NCI-H345 (cell line): Measurements from ENCODE around the gene BAHCC1.

Experiments
- DNase-seq: peaks from one replicate; lab custom pipeline; 2025; lab: John Stamatoyannopoulos, UW

The BAHCC1 gene

DNA sequence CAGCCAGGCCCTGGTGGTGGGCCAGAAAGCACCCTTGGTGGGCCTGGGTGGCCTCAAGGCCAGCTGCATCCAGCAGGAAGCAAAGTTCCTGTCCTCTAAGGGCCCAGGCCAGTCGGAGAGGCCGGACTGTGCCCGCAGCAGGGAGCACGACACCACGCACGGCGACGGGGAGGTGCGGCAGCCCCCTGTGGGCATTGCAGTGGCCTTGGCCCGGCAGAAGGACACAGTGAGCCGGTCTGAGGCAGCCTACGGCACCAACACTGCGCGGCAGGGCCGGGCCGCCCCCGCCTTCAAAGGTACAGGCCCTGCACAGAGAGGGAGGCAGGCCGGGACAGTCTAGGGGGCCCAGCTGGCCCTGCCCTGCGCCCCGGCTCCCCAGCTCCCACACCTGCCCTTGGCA lies 48.0 kb downstream of the BAHCC1 start:
- no peak for DNase-seq

DNA sequence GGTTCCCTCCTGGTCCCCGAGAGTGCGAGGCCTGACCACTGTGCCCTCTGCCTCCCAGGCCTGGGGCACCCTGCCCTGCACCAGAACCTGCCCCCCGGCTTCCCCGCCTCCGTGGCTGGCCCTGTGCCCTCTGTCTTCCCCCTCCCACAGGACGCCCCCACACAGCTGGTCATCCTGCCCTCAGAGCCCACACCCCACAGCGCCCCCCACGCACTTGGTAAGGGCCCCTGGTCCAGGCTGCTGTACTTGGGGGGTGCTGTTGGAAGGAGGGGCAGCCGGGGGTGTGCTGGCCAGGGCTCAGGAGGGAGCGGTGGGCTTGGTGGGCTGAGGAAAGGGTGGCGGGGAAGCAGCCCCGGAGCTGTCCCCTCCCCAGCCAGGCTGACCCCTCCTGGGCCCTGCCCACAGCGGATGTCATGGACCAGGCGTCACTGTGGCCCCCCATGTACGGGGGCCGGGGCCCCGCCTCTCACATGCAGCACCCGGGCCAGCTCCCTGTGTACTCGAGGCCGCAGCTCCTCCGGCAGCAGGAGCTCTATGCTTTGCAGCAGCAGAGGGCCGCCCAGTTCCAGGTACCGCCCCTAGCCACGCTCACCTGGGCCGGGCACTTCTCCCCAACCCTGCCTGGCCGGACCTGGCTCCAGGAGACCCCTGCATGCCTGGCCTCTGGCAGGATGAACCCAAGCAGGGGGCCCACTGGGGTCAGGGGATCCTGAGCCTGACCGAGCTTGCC lies 49.5 kb downstream of the BAHCC1 start:
- DNase-seq = no peak

DNA sequence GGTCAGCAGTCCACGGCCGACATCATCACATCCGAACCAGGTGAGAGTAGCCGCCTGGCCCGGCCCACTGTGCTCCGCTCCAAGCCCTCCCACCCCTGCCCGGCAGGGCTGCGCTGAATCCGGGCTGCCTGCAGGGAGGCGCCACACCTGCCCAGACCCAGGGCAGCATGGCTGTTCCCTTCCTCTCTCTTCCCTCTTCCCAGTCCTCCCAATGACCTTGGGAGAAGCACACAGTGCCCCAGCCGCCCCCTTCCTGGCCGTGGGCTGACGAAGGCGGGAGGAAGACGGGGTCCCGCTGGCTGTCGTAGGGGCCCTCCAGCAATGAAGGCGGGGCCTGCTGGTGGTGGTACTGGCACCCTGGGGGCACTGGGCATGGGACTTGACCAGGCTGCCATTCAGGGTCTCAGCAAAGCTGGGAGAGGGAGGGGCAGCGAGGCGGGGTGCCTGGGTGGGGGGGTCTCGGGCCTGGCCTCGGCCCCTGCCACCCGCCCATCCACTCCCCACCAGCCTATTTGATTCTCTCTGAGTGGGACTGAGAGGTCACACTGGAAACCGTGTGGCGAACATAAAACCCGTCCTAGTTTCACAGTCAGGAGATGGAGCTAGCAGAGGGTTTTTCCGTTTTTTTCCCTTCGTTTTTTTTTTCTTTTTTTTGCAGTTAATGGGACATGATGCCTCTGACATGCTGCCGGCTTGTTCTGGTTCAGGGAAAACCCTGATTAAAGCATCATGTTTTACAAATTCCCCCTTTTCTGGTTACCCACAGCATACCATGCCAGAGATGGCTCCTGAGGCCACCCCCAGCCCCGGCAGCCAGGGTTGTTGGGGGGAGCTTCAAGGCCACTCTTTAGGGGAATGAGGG lies 50.6 kb downstream of the BAHCC1 start:
- DNase-seq = no peak

DNA sequence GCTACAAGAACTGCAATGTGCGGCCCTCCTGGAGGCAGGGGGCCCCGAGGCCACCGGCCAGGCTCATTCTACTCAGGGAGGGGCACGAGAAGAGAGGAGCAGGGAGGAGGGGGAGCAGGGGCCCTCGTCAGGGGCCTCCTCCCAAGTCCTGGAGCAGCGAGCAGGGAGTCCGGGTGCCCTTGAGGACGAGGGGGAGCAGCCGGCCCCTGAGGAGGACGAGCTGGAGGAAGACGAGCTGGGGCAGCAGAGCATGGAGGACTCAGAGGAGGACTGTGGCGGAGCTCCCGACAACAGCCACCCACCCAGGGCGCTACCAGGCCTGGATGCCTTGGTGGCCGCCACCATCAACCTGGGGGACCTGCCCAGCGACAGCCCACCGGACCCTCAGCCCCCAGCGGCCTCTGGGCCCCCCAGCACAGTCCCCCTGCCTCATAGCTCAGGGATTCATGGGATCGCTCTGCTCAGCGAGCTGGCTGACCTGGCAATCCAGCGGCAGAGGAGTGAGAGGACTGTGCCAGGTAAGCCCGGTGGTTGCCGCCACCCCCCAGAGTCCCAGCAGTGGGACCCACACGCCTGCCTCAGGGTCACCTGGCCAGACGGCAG lies 52.2 kb downstream of the BAHCC1 start:
- no peak for DNase-seq

DNA sequence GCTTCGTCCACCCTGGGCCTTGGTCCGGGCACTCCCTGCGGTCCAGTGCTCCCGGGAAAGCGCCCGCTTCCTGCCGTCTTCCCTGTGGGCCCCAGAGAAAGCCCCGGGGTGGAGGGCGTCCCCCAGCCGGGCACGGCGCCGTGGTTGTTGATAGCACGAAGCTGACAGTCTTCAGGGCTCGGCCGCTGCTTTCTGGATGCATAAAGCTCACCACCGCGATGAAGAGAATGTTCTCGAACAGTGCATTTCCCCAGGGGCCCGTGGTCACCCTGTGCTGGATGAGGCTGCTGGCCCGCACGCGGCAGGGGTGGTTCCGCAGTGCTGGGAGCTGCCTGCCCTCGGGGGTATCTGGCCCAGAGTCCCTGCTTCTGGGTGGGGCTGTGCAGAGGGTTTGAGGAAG lies 53.2 kb downstream of the BAHCC1 start:
- DNase-seq = no peak

DNA sequence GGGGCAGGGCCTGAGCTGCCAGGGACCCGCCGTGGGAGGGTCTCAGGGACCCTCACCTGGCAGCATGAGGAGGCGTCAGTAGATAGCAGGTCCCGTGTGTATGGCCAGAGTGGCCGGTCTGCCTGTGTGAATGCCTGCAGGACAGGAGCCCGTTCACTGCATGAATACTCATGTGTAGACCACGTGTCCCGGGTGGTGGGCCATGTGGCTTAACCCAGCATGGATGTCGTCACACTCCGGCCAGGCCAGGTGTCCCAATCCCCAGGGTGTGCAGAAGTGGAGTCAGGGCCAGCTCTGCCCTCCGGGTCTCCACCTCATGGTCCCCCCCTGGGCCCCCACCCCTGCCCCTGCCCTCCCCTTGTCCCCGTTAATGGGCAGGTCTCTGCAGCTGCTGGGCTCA lies 53.7 kb downstream of the BAHCC1 start:
- DNase-seq = no peak

DNA sequence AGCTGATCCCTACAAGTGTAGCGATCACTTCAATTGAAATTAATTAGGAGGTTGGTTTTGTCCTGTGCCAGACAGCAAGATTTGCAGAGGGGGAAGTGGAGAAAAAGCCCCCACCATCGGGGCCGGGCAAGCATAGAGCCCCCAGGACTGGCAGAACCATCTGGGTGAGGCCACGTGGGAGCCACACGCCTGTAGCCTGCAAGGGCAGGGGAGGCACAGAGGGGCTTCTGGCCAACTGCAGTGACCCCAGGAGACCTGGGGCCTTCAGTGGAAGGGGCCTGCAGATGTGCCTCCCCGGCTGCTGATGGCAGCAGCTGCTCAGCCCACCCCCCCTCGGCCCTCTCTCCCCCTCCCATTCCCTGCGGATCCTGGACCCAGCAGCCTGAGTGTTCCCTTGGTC lies 54.1 kb downstream of the BAHCC1 start:
- no peak for DNase-seq

DNA sequence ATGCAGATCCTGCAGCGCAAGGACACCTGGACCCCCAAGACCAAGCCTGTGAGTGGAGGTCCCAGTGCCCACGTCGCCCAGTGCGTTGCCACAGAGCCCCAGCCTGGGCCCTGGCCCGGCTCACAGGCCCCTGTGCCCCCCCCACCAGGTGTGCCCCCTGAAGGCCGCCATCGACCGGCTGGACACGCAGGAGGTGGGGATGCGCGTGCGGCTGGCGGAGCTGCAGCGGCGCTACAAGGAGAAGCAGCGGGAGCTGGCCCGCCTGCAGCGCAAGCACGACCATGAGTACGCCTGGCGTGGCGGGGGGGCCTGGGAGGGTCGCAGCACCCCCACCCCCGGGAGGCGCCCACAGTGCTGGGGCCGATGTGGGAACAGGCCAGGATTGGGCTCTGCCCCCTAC lies 56.6 kb downstream of the BAHCC1 start:
- no peak for DNase-seq

DNA sequence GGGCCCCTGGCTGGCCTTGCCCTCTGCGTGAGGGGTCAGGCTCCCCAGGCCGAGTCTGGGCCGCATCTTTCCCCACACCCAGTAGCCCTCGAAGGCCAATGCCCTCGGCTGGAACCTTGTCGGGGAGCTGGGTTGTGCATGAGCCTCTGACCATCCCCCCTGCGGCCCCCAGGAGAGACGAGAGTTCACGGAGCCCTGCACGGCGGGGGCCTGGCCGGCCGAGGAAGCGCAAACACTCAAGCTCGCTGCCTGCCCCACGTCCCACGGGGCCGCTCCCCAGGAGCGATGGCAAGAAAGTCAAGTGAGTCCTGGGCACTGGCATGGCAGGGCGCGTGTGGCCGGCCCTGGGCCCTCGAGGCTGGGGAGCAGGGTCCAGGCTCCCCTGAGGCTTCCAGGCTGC lies 57.3 kb downstream of the BAHCC1 start:
- no peak for DNase-seq

DNA sequence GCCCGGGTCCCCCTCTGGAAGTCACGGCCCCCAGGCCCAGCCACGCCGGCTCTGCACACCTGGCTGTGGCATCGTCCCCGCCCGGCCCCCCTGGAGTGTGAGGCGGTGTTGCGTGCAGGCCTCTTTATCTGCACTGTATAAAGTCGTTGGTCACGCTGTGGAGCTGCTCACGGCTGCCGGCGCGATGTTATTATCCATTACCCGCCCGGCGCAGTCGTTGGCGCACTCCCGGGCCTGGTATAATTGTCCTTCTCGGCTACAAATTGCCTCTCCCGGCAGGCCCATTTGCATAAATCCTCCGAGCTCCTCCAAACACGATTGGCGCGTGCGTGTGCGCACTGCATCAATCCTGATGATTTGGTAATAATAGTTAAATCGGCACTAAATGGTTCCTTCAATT lies 57.8 kb downstream of the BAHCC1 start:
- DNase-seq = peak; percentile 96

DNA sequence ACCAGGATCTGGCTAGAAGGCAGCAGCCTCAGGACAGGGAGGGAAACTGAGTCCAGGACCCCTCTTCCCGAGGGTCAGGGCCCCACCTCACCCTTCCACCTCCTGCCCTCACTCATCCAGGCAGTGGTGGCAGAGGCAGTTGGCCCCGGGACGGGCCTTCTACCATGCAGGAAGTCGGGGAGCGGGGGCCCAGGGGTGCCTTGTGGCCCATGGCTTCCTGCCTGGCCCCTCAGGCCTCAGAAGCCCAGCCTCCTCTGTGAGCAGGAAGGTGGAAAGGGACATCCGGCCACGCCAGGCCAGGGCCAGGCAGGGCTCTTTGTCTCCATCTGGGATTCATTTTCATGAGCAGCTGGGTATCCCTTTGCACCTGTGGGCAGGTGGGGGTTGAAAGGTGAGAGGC lies 58.5 kb downstream of the BAHCC1 start:
- no peak for DNase-seq

DNA sequence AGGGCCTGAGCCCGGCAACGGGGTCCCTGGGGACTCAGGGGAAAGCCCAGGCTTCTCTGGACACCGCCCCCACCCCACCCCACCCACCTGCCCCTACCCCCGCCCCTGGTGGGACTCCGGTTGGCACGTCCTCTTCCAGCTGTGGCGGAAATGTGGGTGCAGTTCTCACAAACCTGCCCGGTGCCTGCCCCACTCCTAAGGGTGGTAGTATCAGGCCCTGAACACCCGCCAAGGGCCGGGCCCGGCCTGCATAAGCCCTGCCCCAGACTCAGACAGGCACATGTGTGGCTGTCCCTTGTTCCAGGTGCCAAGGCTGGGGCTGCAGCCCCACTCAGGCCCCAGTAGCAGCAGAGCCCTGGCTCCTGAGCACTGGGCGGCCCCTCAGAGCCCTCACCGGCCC lies 59.2 kb downstream of the BAHCC1 start:
- DNase-seq = no peak

DNA sequence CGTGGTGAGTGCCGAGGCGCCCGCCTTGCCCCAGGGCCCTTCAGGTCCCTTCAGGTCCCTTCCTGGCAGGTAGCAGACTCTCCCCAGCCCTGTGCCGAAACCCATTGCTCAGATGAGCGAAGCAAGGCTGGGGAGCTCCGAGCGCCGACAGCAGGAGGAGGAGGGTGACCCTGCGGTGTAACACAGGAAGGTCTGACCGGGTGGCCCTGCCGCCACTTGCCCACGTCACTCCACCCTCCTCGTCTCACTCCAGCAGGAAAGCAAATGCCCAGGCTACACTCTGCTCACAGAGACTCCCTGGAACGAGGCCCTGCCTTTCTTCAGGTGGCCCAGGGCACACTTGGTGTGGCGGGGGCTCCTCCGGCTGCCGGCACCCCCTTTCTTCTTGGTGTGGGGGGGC lies 60.1 kb downstream of the BAHCC1 start:
- DNase-seq = no peak

DNA sequence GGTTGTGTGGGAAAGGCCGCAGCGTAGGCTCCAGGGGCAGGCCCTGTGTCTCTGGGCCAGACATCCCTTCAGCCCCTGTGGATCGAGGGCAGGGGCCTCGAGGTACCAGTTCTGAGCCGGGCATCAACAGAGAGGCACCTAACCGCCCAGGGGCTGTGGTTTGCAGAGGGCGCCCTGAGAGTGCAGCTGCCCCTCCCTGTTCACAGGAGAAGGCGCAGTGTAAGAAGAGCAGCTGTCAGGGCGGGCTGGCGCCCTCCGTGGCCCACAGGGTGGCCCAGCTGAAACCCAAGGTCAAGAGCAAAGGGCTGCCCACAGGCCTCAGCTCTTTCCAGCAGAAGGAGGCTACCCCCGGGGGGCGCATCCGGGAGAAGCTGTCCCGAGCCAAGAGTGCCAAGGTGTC lies 60.8 kb downstream of the BAHCC1 start:
- no peak for DNase-seq

DNA sequence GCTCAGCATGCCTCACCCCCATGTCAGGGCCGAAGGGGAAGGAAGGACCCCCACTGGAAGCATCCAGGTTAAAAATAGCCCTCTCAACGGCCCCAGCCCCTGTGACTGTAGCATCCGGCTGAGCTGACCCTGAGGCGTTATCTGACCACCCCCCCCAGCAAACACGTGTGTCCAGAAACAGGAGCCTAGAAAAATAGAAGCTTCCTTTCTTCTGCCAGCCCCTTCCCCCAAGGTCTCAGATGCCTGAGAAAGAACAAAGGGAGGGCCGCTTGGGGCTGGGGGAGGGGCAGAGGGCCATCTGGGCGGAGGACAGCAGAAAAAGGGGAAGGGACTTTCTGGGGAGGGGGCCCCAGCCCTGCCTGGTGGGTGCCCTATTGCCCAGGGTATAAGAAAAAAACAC lies 61.5 kb downstream of the BAHCC1 start:
- DNase-seq = no peak

DNA sequence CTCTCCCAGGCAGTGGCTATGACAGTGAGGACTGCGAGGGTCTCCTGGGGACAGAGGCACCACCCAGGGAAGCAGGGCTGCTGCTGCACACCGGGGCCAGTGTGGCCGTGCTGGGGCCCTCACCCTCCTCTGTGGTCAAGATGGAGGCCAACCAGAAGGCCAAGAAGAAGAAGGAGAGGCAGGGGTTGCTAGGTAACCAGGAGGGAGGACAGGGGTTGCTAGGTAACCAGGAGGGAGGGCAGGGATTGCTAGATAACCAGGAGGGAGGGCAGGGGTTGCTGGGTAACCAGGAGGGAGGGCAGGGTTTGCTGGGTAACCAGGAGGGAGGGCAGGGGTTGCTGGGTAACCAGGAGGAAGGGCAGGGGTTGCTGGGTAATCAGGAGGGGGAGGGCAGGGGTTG lies 62.1 kb downstream of the BAHCC1 start:
- peak; percentile 46 for DNase-seq

DNA sequence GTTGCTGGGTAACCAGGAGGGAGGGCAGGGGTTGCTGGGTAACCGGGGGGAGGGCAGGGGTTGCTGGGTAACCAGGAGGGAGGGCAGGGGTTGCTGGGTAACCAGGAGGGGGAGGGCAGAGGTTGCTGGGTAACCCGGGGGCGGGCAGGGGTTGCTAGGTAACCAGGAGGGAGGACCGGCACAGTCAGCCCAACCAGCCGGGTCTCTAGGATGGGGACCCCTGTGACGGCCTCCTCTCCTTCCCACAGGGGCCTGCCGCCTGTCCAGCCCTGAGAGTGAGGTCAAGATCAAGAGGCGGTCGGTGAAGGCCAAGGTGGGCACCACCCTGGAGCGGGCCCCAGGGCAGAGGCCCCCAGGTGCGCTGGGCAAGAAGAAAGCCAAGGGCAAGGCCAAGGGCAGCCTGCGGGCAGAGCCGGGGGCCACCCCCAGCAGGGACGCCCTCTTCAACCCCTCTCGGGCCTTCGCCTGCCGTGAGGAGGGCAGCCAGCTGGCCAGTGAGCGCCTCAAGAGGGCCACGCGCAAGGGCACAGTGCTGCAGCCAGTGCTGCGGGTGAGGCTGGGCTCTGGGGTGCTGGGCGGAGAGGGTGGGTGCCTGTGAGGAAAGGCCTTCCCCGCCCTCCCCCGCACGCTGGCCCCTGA lies 62.8 kb downstream of the BAHCC1 start:
- DNase-seq = peak; percentile 46

DNA sequence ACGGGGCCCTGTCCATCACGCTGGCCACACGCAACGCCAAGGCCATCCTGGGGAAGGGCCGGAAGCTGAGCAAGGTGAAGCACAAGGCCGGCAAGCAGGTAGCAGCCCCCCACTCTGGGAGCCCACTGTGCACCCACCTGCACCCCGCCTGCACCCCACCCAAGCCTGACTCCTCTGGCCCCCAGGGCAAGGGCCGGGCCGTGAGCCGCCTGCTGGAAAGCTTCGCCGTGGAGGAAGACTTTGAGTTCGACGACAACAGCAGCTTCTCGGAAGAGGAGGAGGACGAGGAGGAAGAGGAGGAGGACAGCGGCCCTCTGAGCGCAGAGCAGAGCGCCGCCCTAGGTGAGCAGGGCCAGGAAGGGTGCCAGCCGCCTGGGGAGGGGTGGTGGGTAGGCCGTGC lies 63.4 kb downstream of the BAHCC1 start:
- no peak for DNase-seq

DNA sequence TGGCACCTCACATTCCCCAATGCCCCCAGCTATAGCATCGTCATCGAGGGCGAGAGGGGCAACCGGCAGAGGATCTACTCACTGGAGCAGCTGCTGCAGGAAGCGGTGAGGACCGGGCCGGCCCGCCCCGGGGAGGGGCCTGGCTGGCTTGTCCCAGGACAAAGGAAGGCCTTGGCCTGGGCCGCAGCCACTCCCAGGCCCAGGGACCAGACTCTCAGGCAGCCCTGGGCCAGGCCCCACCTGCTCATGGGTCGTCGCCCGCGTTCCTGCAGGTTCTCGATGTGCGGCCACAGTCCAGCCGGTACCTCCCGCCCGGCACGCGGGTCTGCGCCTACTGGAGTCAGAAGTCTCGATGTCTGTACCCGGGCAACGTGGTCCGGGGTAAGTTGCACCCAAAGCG lies 64.0 kb downstream of the BAHCC1 start:
- DNase-seq = no peak

DNA sequence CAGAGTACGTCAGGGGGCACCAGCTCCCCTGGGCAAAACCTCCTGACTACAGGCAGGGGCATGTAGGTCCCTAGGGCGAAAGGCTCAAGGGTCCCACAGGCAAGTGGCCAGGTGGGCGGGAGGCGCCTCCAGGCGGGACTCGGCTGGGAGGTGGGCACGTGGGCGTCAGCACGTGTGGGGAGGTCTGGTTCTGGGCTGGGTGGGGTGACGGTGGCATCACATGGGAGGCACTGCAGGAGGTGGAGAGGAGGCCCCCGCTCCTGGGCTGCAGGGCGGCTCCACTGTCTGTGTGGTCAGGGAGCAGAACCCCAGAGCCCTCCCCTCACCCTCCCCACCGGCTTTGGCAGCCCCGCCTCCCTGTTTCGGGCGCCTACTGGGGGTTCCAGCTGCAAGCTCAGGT lies 64.6 kb downstream of the BAHCC1 start:
- no peak for DNase-seq

DNA sequence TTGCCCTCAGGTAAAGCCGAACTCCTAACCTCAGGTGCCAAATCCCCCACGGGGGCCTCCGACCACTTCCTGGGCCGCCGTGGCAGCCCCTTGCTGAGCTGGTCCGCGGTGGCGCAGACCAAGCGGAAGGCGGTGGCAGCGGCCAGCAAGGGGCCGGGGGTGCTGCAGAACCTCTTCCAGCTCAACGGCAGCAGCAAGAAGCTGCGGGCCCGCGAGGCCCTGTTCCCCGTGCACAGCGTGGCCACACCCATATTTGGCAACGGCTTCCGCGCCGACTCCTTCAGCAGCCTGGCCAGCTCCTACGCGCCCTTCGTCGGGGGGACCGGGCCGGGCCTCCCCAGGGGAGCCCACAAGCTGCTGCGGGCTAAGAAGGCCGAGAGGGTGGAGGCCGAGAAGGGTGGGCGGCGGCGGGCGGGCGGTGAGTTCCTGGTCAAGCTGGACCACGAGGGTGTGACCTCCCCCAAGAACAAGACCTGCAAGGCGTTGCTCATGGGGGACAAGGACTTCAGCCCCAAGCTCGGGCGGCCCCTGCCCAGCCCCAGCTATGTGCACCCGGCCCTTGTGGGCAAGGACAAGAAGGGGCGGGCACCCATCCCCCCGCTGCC lies 65.7 kb downstream of the BAHCC1 start:
- no peak for DNase-seq
